DND-41 (cell line): Measurements from ENCODE around the gene CTTNBP2.

Experiments
- ATAC-seq: fragments of 200-7000 bp; cut with Tn5 transposase; 3 replicates; pipeline ENCODE4 v1.9.1; 2021; ENCODE audit warnings: low read depth; ENCODE audit not compliant: insufficient read depth
- DNase-seq: peaks from one replicate; pipeline ENCODE4 v3.0.0-alpha.2; 2020
- H2AFZ ChIP-seq: 2 replicates; pipeline ENCODE4 v1.6.0; 2012; ENCODE audit warnings: low read depth, low read length
- H3K27ac ChIP-seq: 2 replicates; pipeline ENCODE4 v1.5.1; 2012; ENCODE audit warnings: low read length, inconsistent platforms
- H3K27me3 ChIP-seq: fragments of 200-600 bp; sonication (generic); 2 replicates; pipeline ENCODE4 v1.6.0; 2012; ENCODE audit warnings: low read length, mild to moderate bottlenecking, inconsistent platforms; ENCODE audit not compliant: insufficient read depth, poor library complexity
- H3K36me3 ChIP-seq: 2 replicates; pipeline ENCODE4 v1.5.1; 2012; ENCODE audit warnings: low read length, inconsistent platforms; ENCODE audit not compliant: insufficient read depth
- H3K4me1 ChIP-seq: 2 replicates; pipeline ENCODE4 v1.5.1; 2012; ENCODE audit warnings: mild to moderate bottlenecking, low read length; ENCODE audit not compliant: insufficient read depth
- H3K4me2 ChIP-seq: 2 replicates; pipeline ENCODE4 v1.6.0; 2012; ENCODE audit warnings: mild to moderate bottlenecking, moderate library complexity, low read length, inconsistent platforms; ENCODE audit not compliant: insufficient read depth
- H3K4me3 ChIP-seq, 2 experiments: fragments of 200-600 bp in 1 of 2; shearing (Covaris generic) in 1 of 2; 2 replicates each; pipeline ENCODE4 v1.5.1; 2012 to 2016; ENCODE audit warnings: inconsistent platforms in 2 of 2, low read length in 2 of 2, mild to moderate bottlenecking in 2 of 2, low read depth in 1 of 2, moderate library complexity in 1 of 2
- H3K79me2 ChIP-seq: 2 replicates; pipeline ENCODE4 v1.6.0; 2012; ENCODE audit warnings: low read length, inconsistent platforms; ENCODE audit not compliant: insufficient read depth
- H3K9ac ChIP-seq: 2 replicates; pipeline ENCODE4 v1.6.0; 2012; ENCODE audit warnings: low read depth, mild to moderate bottlenecking, inconsistent platforms, low read length, moderate library complexity
- H3K9me3 ChIP-seq: 2 replicates; pipeline ENCODE4 v1.5.1; 2012; ENCODE audit warnings: low read length, moderate library complexity, mild to moderate bottlenecking, inconsistent platforms; ENCODE audit not compliant: insufficient read depth, severe bottlenecking
- H4K20me1 ChIP-seq: 2 replicates; pipeline ENCODE4 v1.6.0; 2012; ENCODE audit warnings: low read length; ENCODE audit not compliant: insufficient read depth
- EZH2 ChIP-seq: IDR thresholded peaks from 3 replicates; pipeline ENCODE4 v1.6.1; 2012; ENCODE audit warnings: borderline replicate concordance, low read depth, mild to moderate bottlenecking, moderate library complexity, low read length, inconsistent platforms; ENCODE audit not compliant: severe bottlenecking
- TF ChIP-seq, protein P1 (sequence below): IDR thresholded peaks from 2 replicates; pipeline ENCODE4 v1.5.1; 2012; ENCODE audit warnings: borderline replicate concordance, low read length, moderate library complexity, mild to moderate bottlenecking; ENCODE audit not compliant: poor library complexity, severe bottlenecking; ENCODE audit errors: extremely low read depth

Gene CTTNBP2

GRCh38 chr7:117766913-117767312 lies 106.3 kb downstream of the CTTNBP2 start:
- Histone ChIP-seq H2AFZ (no peak overlapping the region), H3K4me3 (no peak overlapping the region), H3K79me2 (no peaks in the 10 kb centered on the region), H3K4me2 (no peak overlapping the region), H3K9me3 (no peaks in the 10 kb centered on the region), H3K9ac (no peak overlapping the region), H3K27ac (no peak overlapping the region), H3K36me3 (no peaks in the 10 kb centered on the region), H3K27me3 (peaks cover 24% of the 10 kb centered on the region), H3K4me1 (no peaks in the 10 kb centered on the region), H4K20me1 (no peaks in the 10 kb centered on the region)
- TF ChIP-seq EZH2, result no peak
- TF ChIP-seq, protein P1, sequence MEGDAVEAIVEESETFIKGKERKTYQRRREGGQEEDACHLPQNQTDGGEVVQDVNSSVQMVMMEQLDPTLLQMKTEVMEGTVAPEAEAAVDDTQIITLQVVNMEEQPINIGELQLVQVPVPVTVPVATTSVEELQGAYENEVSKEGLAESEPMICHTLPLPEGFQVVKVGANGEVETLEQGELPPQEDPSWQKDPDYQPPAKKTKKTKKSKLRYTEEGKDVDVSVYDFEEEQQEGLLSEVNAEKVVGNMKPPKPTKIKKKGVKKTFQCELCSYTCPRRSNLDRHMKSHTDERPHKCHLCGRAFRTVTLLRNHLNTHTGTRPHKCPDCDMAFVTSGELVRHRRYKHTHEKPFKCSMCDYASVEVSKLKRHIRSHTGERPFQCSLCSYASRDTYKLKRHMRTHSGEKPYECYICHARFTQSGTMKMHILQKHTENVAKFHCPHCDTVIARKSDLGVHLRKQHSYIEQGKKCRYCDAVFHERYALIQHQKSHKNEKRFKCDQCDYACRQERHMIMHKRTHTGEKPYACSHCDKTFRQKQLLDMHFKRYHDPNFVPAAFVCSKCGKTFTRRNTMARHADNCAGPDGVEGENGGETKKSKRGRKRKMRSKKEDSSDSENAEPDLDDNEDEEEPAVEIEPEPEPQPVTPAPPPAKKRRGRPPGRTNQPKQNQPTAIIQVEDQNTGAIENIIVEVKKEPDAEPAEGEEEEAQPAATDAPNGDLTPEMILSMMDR, result no peak
- ATAC-seq (no peak), DNase-seq (no peak)

GRCh38 chr7:117764031-117764430 lies 109.2 kb downstream of the CTTNBP2 start:
- no peak overlapping the region for H2AFZ ChIP-seq
- no peak overlapping the region for H3K27ac ChIP-seq
- TF ChIP-seq, protein P1, result no peak
- no peak for TF ChIP-seq EZH2
- ATAC-seq, result no peak
- no peaks in the 10 kb centered on the region for H3K36me3 ChIP-seq
- H3K9me3 ChIP-seq, result no peaks in the 10 kb centered on the region
- no peak overlapping the region for H3K4me3 ChIP-seq
- DNase-seq, result no peak
- no peaks in the 10 kb centered on the region for H4K20me1 ChIP-seq
- no peaks in the 10 kb centered on the region for H3K79me2 ChIP-seq
- no peaks in the 10 kb centered on the region for H3K4me1 ChIP-seq
- no peak overlapping the region for H3K4me2 ChIP-seq
- H3K9ac ChIP-seq, result no peak overlapping the region
- peaks cover 35% of the 10 kb centered on the region for H3K27me3 ChIP-seq

- no peak overlapping the region for H3K9ac ChIP-seq
- no peak for TF ChIP-seq EZH2
- TF ChIP-seq, protein P1, result no peak
- ATAC-seq, result no peak
- H4K20me1 ChIP-seq, result no peaks in the 10 kb centered on the region
- H2AFZ ChIP-seq, result no peak overlapping the region
- no peak overlapping the region for H3K27ac ChIP-seq
- no peaks in the 10 kb centered on the region for H3K9me3 ChIP-seq
- peaks cover 40% of the 10 kb centered on the region for H3K27me3 ChIP-seq
- no peaks in the 10 kb centered on the region for H3K4me1 ChIP-seq
- no peak overlapping the region for H3K4me3 ChIP-seq
- H3K36me3 ChIP-seq, result no peaks in the 10 kb centered on the region
- H3K79me2 ChIP-seq, result no peaks in the 10 kb centered on the region
- DNase-seq, result no peak
- H3K4me2 ChIP-seq, result no peak overlapping the region
These were observed 111.2 kb downstream of the CTTNBP2 start for GRCh38 chr7:117762055-117762454.

DNA sequence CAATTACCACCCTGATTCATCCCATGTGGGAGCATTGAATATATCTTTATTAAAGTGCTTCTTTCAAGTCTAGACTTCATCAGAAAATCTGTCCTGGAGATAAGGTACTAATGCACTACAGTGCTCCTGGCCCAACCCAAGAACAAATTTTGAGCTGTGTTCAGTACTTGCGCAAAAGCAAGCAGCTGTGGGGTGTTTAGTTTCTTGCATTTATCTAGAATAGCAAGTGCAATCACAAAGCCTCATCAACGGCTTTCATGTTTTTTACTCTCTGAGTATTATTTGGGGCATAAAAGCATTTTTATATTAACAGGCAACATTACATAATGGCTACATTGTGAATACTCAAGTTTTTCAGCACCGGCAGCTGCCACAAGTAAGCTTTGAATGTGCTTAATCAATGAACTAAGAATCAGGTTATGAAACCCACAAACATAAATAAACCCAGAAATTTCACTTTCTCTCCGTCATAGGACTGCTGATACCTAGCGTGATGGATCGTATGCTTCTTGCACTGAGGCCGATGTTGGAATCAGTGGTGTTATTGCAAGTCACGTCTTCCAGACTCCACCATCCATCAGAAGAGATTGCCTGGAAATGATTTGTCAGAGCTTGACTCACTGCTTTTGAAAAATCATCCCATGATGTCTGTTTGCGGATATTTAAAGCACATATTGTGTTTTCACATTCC lies 113.1 kb downstream of the CTTNBP2 start:
- no peaks in the 10 kb centered on the region for H3K9me3 ChIP-seq
- no peak for TF ChIP-seq EZH2
- TF ChIP-seq, protein P1, result no peak
- H3K36me3 ChIP-seq, result no peaks in the 10 kb centered on the region
- H4K20me1 ChIP-seq, result no peaks in the 10 kb centered on the region
- H3K27ac ChIP-seq, result no peak overlapping the region
- DNase-seq (no peak), ATAC-seq (no peak)
- no peaks in the 10 kb centered on the region for H3K4me1 ChIP-seq
- H3K27me3 ChIP-seq, result peaks cover 32% of the 10 kb centered on the region
- H3K79me2 ChIP-seq, result no peaks in the 10 kb centered on the region
- no peak overlapping the region for H3K4me2 ChIP-seq
- no peak overlapping the region for H3K4me3 ChIP-seq
- H2AFZ ChIP-seq, result no peak overlapping the region
- no peak overlapping the region for H3K9ac ChIP-seq
